ENCODE measurements around the gene DIAPH3.

DNA sequence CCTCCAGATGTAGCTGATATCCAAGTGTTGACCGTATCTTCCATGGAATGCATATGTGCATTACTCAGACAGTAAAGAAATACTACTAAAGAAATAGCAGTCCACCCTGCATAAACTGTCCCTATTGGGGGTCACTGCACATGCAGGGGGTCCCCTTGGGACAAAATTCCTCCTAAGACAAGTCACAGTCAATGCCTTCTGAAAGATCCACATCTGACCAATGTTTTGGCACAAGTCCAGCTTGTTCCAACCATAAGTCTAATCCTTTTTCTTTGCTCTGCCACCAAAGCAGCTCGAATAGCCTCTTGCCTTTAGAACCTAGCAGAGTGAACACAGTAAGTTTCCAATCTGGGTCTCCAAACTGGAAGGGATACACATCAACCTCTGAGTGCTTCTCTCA, 87.9 kb downstream of the DIAPH3 start:
- TF ChIP-seq, protein P1, sequence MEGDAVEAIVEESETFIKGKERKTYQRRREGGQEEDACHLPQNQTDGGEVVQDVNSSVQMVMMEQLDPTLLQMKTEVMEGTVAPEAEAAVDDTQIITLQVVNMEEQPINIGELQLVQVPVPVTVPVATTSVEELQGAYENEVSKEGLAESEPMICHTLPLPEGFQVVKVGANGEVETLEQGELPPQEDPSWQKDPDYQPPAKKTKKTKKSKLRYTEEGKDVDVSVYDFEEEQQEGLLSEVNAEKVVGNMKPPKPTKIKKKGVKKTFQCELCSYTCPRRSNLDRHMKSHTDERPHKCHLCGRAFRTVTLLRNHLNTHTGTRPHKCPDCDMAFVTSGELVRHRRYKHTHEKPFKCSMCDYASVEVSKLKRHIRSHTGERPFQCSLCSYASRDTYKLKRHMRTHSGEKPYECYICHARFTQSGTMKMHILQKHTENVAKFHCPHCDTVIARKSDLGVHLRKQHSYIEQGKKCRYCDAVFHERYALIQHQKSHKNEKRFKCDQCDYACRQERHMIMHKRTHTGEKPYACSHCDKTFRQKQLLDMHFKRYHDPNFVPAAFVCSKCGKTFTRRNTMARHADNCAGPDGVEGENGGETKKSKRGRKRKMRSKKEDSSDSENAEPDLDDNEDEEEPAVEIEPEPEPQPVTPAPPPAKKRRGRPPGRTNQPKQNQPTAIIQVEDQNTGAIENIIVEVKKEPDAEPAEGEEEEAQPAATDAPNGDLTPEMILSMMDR (IDR thresholded peaks at IDR 0.05) = no peak
- no peak for TF ChIP-seq ZFX (IDR thresholded peaks at IDR 0.05; ENCODE audit: borderline replicate concordance)

Data from 22Rv1 (cell line).